Astrocyte (in vitro differentiated cells and primary cell): ENCODE results near the gene DIP2C. TPM values are rescaled to one million over a fixed set of nuclear protein-coding genes. Genes with fewer than 3 reads are reported as not detected.

Source experiments
- DNase-seq: peaks from one replicate; pipeline ENCODE4 v3.0.0-alpha.2; 2010; ENCODE audit warnings: low read depth
- FAIRE-seq: peaks from 2 replicates; lab custom pipeline; 2011; peaks lifted over from hg19 to GRCh38; lab: Jason Lieb, UNC
- H2AFZ ChIP-seq: 2 replicates; pipeline ENCODE4 v1.6.0; 2012; ENCODE audit warnings: low read depth, low read length, inconsistent platforms
- H3K27ac ChIP-seq: 2 replicates; pipeline ENCODE4 v1.5.1; 2011; ENCODE audit warnings: low read depth, low read length, inconsistent platforms
- H3K27me3 ChIP-seq: 2 replicates; pipeline ENCODE4 v1.6.0; 2011; ENCODE audit warnings: low read length, inconsistent platforms; ENCODE audit not compliant: insufficient read depth
- H3K36me3 ChIP-seq: 2 replicates; pipeline ENCODE4 v1.5.1; 2011; ENCODE audit warnings: low read length, inconsistent platforms; ENCODE audit not compliant: insufficient read depth
- H3K4me1 ChIP-seq: 2 replicates; pipeline ENCODE4 v1.5.1; 2011; ENCODE audit warnings: low read length, inconsistent platforms; ENCODE audit not compliant: insufficient read depth
- H3K4me2 ChIP-seq: 2 replicates; pipeline ENCODE4 v1.6.0; 2012; ENCODE audit warnings: low read length, inconsistent platforms
- H3K4me3 ChIP-seq: 2 replicates; pipeline ENCODE4 v1.5.1; 2011; ENCODE audit warnings: low read depth, mild to moderate bottlenecking, low read length, inconsistent platforms; ENCODE audit not compliant: insufficient read depth
- H3K79me2 ChIP-seq: 2 replicates; pipeline ENCODE4 v1.6.0; 2012; ENCODE audit warnings: mild to moderate bottlenecking, low read length, inconsistent platforms; ENCODE audit not compliant: insufficient read depth
- H3K9ac ChIP-seq: 2 replicates; pipeline ENCODE4 v1.6.0; 2012; ENCODE audit warnings: mild to moderate bottlenecking, low read length, inconsistent platforms
- H3K9me3 ChIP-seq: 2 replicates; pipeline ENCODE4 v1.5.1; 2012; ENCODE audit warnings: low read depth, mild to moderate bottlenecking, low read length, inconsistent platforms; ENCODE audit not compliant: insufficient read depth
- H4K20me1 ChIP-seq: 2 replicates; pipeline ENCODE4 v1.6.0; 2012; ENCODE audit warnings: low read length, inconsistent platforms; ENCODE audit not compliant: insufficient read depth
- H3K27ac Mint-ChIP-seq: one replicate; pipeline ENCODE4 v1.8.0; 2021; ENCODE audit warnings: mild to moderate bottlenecking, mixed read lengths; ENCODE audit not compliant: unreplicated experiment
- H3K27me3 Mint-ChIP-seq: one replicate; pipeline ENCODE4 v1.8.0; 2021; ENCODE audit warnings: low read depth, mixed read lengths; ENCODE audit not compliant: unreplicated experiment
- H3K36me3 Mint-ChIP-seq: one replicate; pipeline ENCODE4 v1.8.0; 2021; ENCODE audit warnings: low read depth, mixed read lengths; ENCODE audit not compliant: unreplicated experiment
- H3K4me1 Mint-ChIP-seq: one replicate; pipeline ENCODE4 v1.8.0; 2021; ENCODE audit warnings: low read depth, mixed read lengths; ENCODE audit not compliant: unreplicated experiment
- H3K4me3 Mint-ChIP-seq: one replicate; pipeline ENCODE4 v1.8.0; 2021; ENCODE audit warnings: mild to moderate bottlenecking, moderate library complexity, mixed read lengths; ENCODE audit not compliant: unreplicated experiment
- H3K9me3 Mint-ChIP-seq: one replicate; pipeline ENCODE4 v1.8.0; 2021; ENCODE audit warnings: mild to moderate bottlenecking, mixed read lengths; ENCODE audit not compliant: unreplicated experiment
- CTCF ChIP-seq: IDR thresholded peaks from 2 replicates; pipeline ENCODE4 v1.5.1; 2011; ENCODE audit warnings: low read depth, mild to moderate bottlenecking, inconsistent platforms, low read length, moderate library complexity; ENCODE audit not compliant: insufficient read depth
- EZH2 ChIP-seq: IDR thresholded peaks from 2 replicates; pipeline ENCODE4 v1.6.1; 2012; ENCODE audit warnings: mild to moderate bottlenecking, low read length, inconsistent platforms; ENCODE audit not compliant: insufficient read depth
- total RNA-seq: library from RNA; stranded (reverse); gene quantifications from 2 replicates; pipeline ENCODE4 v1.2.1, GENCODE V29; 2021

The DIP2C gene
- total RNA-seq, 1 donor from 2014 or later, result 27.3 TPM

GRCh38 chr10:517872-518475, 171.5 kb downstream of the DIP2C start:
- H3K27ac Mint-ChIP-seq, result no peak overlapping the region
- Histone ChIP-seq H3K9ac (no peak overlapping the region), H3K4me2 (no peak overlapping the region), H3K27ac (no peak overlapping the region), H3K4me1 (no peaks in the 10 kb centered on the region), H3K36me3 (no peaks in the 10 kb centered on the region), H3K27me3 (no peaks in the 10 kb centered on the region), H2AFZ (no peak overlapping the region), H3K4me3 (no peak overlapping the region), H4K20me1 (peaks cover 75% of the 10 kb centered on the region), H3K9me3 (no peaks in the 10 kb centered on the region), H3K79me2 (peaks cover 55% of the 10 kb centered on the region)
- no peaks in the 10 kb centered on the region for H3K9me3 Mint-ChIP-seq
- no peaks in the 10 kb centered on the region for H3K27me3 Mint-ChIP-seq
- no peak for DNase-seq
- TF ChIP-seq EZH2 (no peak), CTCF (no peak)
- H3K4me1 Mint-ChIP-seq, result peaks cover 27% of the 10 kb centered on the region
- peaks cover 19% of the 10 kb centered on the region for H3K36me3 Mint-ChIP-seq
- no peak for FAIRE-seq
- no peak overlapping the region for H3K4me3 Mint-ChIP-seq

GRCh38 chr10:517241-517830, 172.1 kb downstream of the DIP2C start:
- no peak overlapping the region for H2AFZ ChIP-seq
- H3K27ac ChIP-seq, result no peak overlapping the region
- no peaks in the 10 kb centered on the region for H3K4me1 ChIP-seq
- no peaks in the 10 kb centered on the region for H3K9me3 ChIP-seq
- TF ChIP-seq EZH2 (no peak), CTCF (no peak)
- H3K9me3 Mint-ChIP-seq, result no peaks in the 10 kb centered on the region
- H3K4me3 ChIP-seq, result no peak overlapping the region
- H3K36me3 Mint-ChIP-seq, result peaks cover 19% of the 10 kb centered on the region
- no peak for DNase-seq
- no peaks in the 10 kb centered on the region for H3K27me3 ChIP-seq
- no peak overlapping the region for H3K4me3 Mint-ChIP-seq
- peaks cover 49% of the 10 kb centered on the region for H3K79me2 ChIP-seq
- no peaks in the 10 kb centered on the region for H3K27me3 Mint-ChIP-seq
- H3K9ac ChIP-seq, result no peak overlapping the region
- H3K27ac Mint-ChIP-seq, result no peak overlapping the region
- no peak overlapping the region for H3K4me2 ChIP-seq
- H4K20me1 ChIP-seq, result peaks cover 69% of the 10 kb centered on the region
- H3K4me1 Mint-ChIP-seq, result peaks cover 27% of the 10 kb centered on the region
- FAIRE-seq, result no peak
- no peaks in the 10 kb centered on the region for H3K36me3 ChIP-seq

GRCh38 chr10:516764-517163, 172.7 kb downstream of the DIP2C start:
- Histone ChIP-seq H3K27me3 (no peaks in the 10 kb centered on the region), H3K27ac (no peak overlapping the region), H3K4me2 (no peak overlapping the region), H3K9me3 (no peaks in the 10 kb centered on the region), H3K4me1 (no peaks in the 10 kb centered on the region), H3K36me3 (no peaks in the 10 kb centered on the region), H3K4me3 (no peak overlapping the region), H2AFZ (no peak overlapping the region), H3K9ac (no peak overlapping the region), H3K79me2 (peaks cover 47% of the 10 kb centered on the region), H4K20me1 (peaks cover 65% of the 10 kb centered on the region)
- H3K27ac Mint-ChIP-seq, result no peak overlapping the region
- no peaks in the 10 kb centered on the region for H3K9me3 Mint-ChIP-seq
- H3K4me1 Mint-ChIP-seq, result peaks cover 26% of the 10 kb centered on the region
- FAIRE-seq (no peak), DNase-seq (no peak)
- H3K27me3 Mint-ChIP-seq, result no peaks in the 10 kb centered on the region
- no peak for TF ChIP-seq EZH2
- TF ChIP-seq CTCF, result no peak
- peaks cover 19% of the 10 kb centered on the region for H3K36me3 Mint-ChIP-seq
- H3K4me3 Mint-ChIP-seq, result no peak overlapping the region
